ENCODE results near the gene HIPK2. TPM values are rescaled to one million over a fixed set of nuclear protein-coding genes. Genes with fewer than 3 reads are reported as not detected.

HIPK2 gene
- total RNA-seq, 6 experiments from 2014 or later: 48.5 to 68.0 (median 59.6) TPM

DNA sequence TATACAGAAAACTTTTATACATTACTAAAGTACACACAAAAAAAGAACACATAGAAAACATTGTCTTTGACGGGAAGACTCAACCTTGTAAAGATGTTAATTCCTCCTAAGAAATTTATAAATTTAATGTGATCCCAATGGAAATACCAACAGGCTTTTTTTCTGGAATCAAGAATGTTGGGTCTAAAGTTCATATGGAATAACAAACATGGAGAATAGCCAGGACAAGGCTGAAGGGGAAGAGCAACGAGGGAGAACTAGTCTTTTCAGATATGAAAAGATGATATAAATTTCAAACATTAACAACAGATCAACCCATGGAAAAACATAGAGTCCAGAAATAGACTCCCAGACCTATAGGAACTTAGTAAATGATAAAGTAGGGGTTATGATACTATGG lies 19.8 kb downstream of the HIPK2 start:
- peak overlapping the region in 1 of 3 donors; percentile 24 for H3K4me3 ChIP-seq
- 27% methylated on average over 2 of the region's 2 CpGs for WGBS (ENCODE audit: insufficient coverage, low coverage, low lambda C conversion rate, missing lambda C conversion rate)
- TF ChIP-seq, protein P1, sequence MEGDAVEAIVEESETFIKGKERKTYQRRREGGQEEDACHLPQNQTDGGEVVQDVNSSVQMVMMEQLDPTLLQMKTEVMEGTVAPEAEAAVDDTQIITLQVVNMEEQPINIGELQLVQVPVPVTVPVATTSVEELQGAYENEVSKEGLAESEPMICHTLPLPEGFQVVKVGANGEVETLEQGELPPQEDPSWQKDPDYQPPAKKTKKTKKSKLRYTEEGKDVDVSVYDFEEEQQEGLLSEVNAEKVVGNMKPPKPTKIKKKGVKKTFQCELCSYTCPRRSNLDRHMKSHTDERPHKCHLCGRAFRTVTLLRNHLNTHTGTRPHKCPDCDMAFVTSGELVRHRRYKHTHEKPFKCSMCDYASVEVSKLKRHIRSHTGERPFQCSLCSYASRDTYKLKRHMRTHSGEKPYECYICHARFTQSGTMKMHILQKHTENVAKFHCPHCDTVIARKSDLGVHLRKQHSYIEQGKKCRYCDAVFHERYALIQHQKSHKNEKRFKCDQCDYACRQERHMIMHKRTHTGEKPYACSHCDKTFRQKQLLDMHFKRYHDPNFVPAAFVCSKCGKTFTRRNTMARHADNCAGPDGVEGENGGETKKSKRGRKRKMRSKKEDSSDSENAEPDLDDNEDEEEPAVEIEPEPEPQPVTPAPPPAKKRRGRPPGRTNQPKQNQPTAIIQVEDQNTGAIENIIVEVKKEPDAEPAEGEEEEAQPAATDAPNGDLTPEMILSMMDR (IDR thresholded peaks at IDR 0.05): no peak
- no peak for TF ChIP-seq POLR2A (IDR thresholded peaks at IDR 0.05)
- intact Hi-C loops (cut with DNase I): no loop called here
- no peaks in the 10 kb centered on the region for H3K36me3 ChIP-seq
- DNase-seq (no peak), ATAC-seq (peak; percentile 49 to 67 (median 60))
- H3K27ac ChIP-seq: peak overlapping the region; percentile 68 to 72 (median 69)
- no peaks in the 10 kb centered on the region for H3K27me3 ChIP-seq
- H3K4me1 ChIP-seq: peaks cover 0 to 74% (median 23%) of the 10 kb centered on the region in 4 donors
- no peaks in the 10 kb centered on the region for H3K9me3 ChIP-seq

DNA sequence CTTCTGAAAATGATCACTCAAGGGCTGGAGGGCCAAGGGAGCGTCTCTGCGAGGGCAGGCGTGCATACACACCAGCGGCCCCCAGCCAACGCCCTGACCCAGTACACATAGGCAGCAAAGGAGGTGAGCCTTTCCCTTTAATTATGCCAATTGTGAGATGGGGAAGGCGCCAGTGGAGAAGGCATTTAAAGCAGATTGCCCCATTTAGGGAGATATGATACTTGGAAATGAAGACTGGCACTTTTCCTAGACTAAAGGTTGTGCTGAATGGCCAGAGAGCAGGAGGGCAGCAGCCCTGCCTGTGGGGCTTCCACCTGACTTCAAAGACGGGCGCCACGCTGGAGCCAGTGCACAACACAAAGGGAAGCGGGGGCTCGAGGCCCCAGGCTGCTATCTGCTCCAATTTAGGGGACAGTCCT lies 24.1 kb downstream of the HIPK2 start:
- ATAC-seq (peak; percentile 62 to 86 (median 77)), DNase-seq (peak; percentile 61 to 83 (median 80))
- TF ChIP-seq POLR2A (IDR thresholded peaks at IDR 0.05): no peak
- TF ChIP-seq, protein P1 (IDR thresholded peaks at IDR 0.05): no peak
- WGBS (ENCODE audit: insufficient coverage, low coverage, low lambda C conversion rate, missing lambda C conversion rate): 35% methylated on average over 4 of the region's 11 CpGs
- Histone ChIP-seq H3K4me3 (peak overlapping the region in 1 of 3 donors; percentile 2), H3K9me3 (no peaks in the 10 kb centered on the region), H3K27me3 (no peaks in the 10 kb centered on the region), H3K4me1 (peaks cover 0 to 81% (median 33%) of the 10 kb centered on the region in 4 donors), H3K27ac (peak overlapping the region; percentile 37 to 72 (median 66)), H3K36me3 (no peaks in the 10 kb centered on the region)
- intact Hi-C loops (cut with DNase I): no loop called here

DNA sequence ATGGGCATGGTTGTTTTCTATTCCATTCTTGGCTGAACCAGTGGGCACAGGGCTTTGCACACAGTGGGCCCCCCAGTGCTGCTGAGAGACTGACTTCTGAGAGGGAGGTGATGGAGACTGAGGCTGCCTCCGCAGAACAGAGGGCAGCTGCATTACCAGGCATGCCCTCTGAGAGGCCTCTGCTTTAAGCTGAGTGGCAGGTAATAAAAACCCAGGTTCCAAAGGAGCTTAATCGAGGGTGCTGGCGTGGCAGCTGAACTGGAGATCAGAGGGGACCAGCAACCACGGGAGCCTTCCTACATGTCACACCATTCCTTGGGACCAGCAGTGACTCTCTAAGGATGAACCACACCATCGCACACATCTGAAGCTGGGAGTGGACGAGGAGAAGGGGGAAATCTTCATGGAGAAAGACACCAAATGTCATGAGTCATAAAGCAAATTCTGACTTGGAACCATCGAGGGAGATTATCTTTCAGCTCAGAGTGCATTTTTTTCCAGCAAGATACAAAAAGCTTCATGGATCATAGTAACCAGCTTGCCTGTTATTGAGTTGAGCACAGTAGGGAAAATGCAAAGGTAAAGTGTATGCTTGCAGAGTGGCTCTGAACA lies 24.6 kb downstream of the HIPK2 start:
- no peaks in the 10 kb centered on the region for H3K27me3 ChIP-seq
- no peak for TF ChIP-seq POLR2A (IDR thresholded peaks at IDR 0.05)
- TF ChIP-seq, protein P1 (IDR thresholded peaks at IDR 0.05): peak in 2 of 4 donors; percentile 7 to 24
- intact Hi-C loops (cut with DNase I): no loop called here
- H3K36me3 ChIP-seq: no peaks in the 10 kb centered on the region
- peak overlapping the region in 1 of 3 donors; percentile 2 for H3K4me3 ChIP-seq
- 58% methylated on average over 6 of the region's 7 CpGs for WGBS (ENCODE audit: insufficient coverage, low coverage, low lambda C conversion rate, missing lambda C conversion rate)
- H3K9me3 ChIP-seq: no peaks in the 10 kb centered on the region
- ATAC-seq (peak; percentile 9 to 30 (median 19)), DNase-seq (no peak)
- peak overlapping the region; percentile 37 to 72 (median 66) for H3K27ac ChIP-seq
- peaks cover 0 to 80% (median 37%) of the 10 kb centered on the region in 4 donors for H3K4me1 ChIP-seq

DNA sequence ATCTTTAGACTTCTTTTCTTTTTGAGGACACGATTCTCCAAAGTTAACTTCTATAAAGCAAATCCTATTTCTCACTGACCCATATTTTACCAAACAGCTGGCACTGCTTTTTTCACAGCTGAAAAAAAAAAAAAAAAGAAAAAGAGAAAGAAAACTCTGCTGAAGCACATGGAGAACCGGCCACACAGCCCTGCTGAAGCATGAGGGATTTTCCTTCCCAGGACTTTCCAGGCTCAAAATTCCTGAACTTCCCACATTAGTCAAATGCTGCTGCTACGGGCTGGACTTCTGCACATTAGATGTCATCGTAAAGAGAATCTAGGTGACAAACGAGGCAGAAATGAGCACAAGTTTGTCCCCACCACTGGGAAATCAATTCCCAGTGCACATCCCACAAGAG lies 25.2 kb downstream of the HIPK2 start:
- intact Hi-C loops (cut with DNase I): no loop called here
- H3K4me3 ChIP-seq: no peak overlapping the region
- ATAC-seq: peak in 1 of 4 donors; percentile 4
- peak overlapping the region; percentile 37 to 72 (median 66) for H3K27ac ChIP-seq
- no peaks in the 10 kb centered on the region for H3K27me3 ChIP-seq
- 16% methylated on average over 5 of the region's 5 CpGs for WGBS (ENCODE audit: insufficient coverage, low coverage, low lambda C conversion rate, missing lambda C conversion rate)
- DNase-seq: no peak
- peaks cover 0 to 84% (median 40%) of the 10 kb centered on the region in 4 donors for H3K4me1 ChIP-seq
- no peaks in the 10 kb centered on the region for H3K9me3 ChIP-seq
- TF ChIP-seq, protein P1 (IDR thresholded peaks at IDR 0.05): no peak
- no peak for TF ChIP-seq POLR2A (IDR thresholded peaks at IDR 0.05)
- H3K36me3 ChIP-seq: no peaks in the 10 kb centered on the region
